Upper lobe of left lung (tissue), 6 donors: ENCODE measurements around the gene TMEM108. TPM values are rescaled to one million over a fixed set of nuclear protein-coding genes. Genes with fewer than 3 reads are reported as not detected.

Source experiments
- ATAC-seq, 2 donors: fragments of 200-7000 bp; cut with Tn5 transposase; one replicate each; pipeline ENCODE4 v1.9.1; 2022; ENCODE audit warnings: mild to moderate bottlenecking in 2 of 2, moderate library complexity in 2 of 2; ENCODE audit not compliant: low FRiP score in 2 of 2
- DNase-seq, 2 donors: peaks; one replicate each; pipeline ENCODE4 v3.0.0-alpha.2; 2019 to 2020
- H3K27ac ChIP-seq, 4 donors: fragments of 200-600 bp; sonication (generic); one replicate each; pipeline ENCODE4 v1.5.1; 2016 to 2019
- H3K27me3 ChIP-seq, 4 donors: fragments of 200-600 bp; sonication (generic); one replicate each; pipeline ENCODE4 v1.5.1; 2017 to 2019
- H3K36me3 ChIP-seq, 4 donors: fragments of 200-600 bp; sonication (generic); one replicate each; pipeline ENCODE4 v1.5.1; 2016 to 2019
- H3K4me1 ChIP-seq, 4 donors: fragments of 200-600 bp; sonication (generic); one replicate each; pipeline ENCODE4 v1.5.1; 2018 to 2019
- H3K4me3 ChIP-seq, 4 donors: fragments of 200-600 bp; sonication (generic); one replicate each; pipeline ENCODE4 v1.5.1; 2017 to 2019; ENCODE audit warnings: mild to moderate bottlenecking in 2 of 4, moderate library complexity in 1 of 4
- H3K9me3 ChIP-seq, 4 donors: fragments of 200-600 bp; sonication (generic); one replicate each; pipeline ENCODE4 v1.5.1; 2018 to 2019
- EP300 ChIP-seq, 4 donors: sonication (generic); formaldehyde crosslinking; IDR thresholded peaks; one replicate each; pipeline ENCODE4 v1.5.1; 2017; ENCODE audit warnings: antibody characterized with exemption in 4 of 4, control low read depth in 2 of 4
- POLR2A ChIP-seq, 4 donors: fragments of 450-650 bp; IDR thresholded peaks; one replicate each; pipeline ENCODE4 v1.5.1; 2016 to 2017; ENCODE audit warnings: antibody characterized with exemption in 4 of 4, mild to moderate bottlenecking in 2 of 4
- POLR2AphosphoS5 ChIP-seq, 2 donors: sonication (generic); formaldehyde crosslinking; IDR thresholded peaks; one replicate each; pipeline ENCODE4 v1.5.1; 2017; ENCODE audit warnings: antibody characterized with exemption in 2 of 2
- WGBS, 2 donors: methylation state at CpG; one replicate each; pipeline ENCODE4 v1.1.5; 2017 to 2018; 5-methylcytosine and 5-hydroxymethylcytosine counted together
- total RNA-seq, 6 donors: library from RNA; depleted of rRNA in 4 of 6; stranded (reverse); fragments of >200 nt in 4 of 6; gene quantifications; one replicate each; pipeline versions ENCODE4 v1.1.0 to v1.2.1, GENCODE V29; 2016 to 2021
- TF ChIP-seq, protein P1 (sequence below), 6 experiments: fragments of 450-650 bp in 4 of 6; fragments of 200-600 bp in 2 of 6; sonication (generic) in 2 of 6; IDR thresholded peaks; one replicate each; pipeline ENCODE4 v1.5.1; 2016 to 2019; ENCODE audit warnings: antibody characterized with exemption in 6 of 6
- donor health status: DM: no; HTN: no; CAD: no; lungs with moderate emphysema.
- donor health status: DM: no; HTN: yes; CAD: no; lungs with severe emphysema.

TMEM108 gene
- total RNA-seq, 6 donors from 2014 or later, result 3.1 to 13.0 (median 7.9) TPM

DNA sequence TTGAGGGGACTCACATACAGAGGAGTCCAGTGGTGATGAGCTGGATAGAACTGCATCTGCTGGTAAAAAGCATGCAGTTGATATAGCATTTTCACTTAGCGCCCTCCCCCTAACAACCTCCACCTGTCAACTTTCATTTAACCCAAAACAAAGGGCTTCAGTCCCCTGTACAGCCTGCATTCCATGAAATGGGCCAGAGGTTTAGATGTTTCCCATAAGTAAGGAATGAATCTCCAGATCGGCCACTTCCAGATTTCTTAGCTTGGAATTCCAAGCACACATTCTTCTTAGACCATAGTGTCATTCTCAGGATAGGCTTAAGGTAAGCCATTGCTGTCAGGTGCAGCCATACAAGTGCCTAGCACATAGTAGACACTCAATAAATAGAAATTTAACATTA lies 328.7 kb downstream of the TMEM108 start:
- Histone ChIP-seq H3K36me3 (no peaks in the 10 kb centered on the region), H3K27ac (no peak overlapping the region), H3K4me1 (no peaks in the 10 kb centered on the region), H3K4me3 (no peak overlapping the region), H3K27me3 (no peaks in the 10 kb centered on the region), H3K9me3 (no peaks in the 10 kb centered on the region)
- no peak for ATAC-seq
- no peak for DNase-seq
- 88 to 100% methylated on average over 2 of the region's 2 CpGs for WGBS, 2 donors
- TF ChIP-seq POLR2A (IDR thresholded peaks at IDR 0.05), result no peak
- no peak for TF ChIP-seq POLR2AphosphoS5 (IDR thresholded peaks at IDR 0.05)
- TF ChIP-seq, protein P1, sequence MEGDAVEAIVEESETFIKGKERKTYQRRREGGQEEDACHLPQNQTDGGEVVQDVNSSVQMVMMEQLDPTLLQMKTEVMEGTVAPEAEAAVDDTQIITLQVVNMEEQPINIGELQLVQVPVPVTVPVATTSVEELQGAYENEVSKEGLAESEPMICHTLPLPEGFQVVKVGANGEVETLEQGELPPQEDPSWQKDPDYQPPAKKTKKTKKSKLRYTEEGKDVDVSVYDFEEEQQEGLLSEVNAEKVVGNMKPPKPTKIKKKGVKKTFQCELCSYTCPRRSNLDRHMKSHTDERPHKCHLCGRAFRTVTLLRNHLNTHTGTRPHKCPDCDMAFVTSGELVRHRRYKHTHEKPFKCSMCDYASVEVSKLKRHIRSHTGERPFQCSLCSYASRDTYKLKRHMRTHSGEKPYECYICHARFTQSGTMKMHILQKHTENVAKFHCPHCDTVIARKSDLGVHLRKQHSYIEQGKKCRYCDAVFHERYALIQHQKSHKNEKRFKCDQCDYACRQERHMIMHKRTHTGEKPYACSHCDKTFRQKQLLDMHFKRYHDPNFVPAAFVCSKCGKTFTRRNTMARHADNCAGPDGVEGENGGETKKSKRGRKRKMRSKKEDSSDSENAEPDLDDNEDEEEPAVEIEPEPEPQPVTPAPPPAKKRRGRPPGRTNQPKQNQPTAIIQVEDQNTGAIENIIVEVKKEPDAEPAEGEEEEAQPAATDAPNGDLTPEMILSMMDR (IDR thresholded peaks at IDR 0.05), result no peak
- no peak for TF ChIP-seq EP300 (IDR thresholded peaks at IDR 0.05)

DNA sequence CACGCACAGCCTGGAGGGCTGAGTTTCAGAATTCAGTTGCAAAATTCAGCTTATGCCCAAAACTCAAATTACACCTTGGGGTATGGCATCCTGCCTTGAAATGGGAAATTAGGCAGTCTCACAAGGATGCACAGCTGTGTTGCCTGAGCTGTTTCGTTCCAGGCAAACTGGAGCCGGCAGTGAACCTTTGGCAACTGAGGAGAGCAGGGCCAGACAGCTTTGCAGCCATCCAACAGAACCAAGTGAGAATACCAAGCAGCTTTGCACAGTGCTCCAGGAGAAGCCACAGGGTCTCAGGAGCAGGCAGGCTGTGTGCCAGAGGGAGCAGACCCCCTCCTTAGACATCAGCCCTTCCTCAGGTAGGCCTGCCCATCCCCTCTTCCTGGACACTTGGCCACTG lies 329.2 kb downstream of the TMEM108 start:
- no peaks in the 10 kb centered on the region for H3K36me3 ChIP-seq
- WGBS, 2 donors, result 80 to 89% methylated on average over 3 of the region's 3 CpGs
- H3K27me3 ChIP-seq, result no peaks in the 10 kb centered on the region

DNA sequence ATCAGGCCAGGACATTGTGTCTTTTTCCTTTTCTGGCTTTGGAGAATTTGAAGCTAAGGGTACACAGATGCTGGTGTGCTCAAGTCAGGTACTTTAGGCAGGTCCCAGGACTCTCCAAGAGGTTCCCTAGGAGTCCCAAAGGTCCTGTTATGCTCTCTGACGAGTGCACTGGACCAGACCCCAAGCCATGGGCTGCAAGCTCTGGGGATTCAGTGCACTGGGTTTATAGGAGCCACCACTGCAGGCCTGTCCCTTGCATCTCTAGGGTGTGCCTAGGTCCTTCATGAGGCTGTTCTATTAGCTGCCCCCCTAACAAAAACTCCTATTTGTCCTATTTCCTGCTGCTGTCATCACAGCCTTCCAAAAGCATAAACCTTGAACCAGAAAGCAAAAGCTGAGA lies 329.8 kb downstream of the TMEM108 start:
- DNase-seq, result no peak
- no peaks in the 10 kb centered on the region for H3K27me3 ChIP-seq
- TF ChIP-seq EP300 (IDR thresholded peaks at IDR 0.05) (no peak), POLR2A (IDR thresholded peaks at IDR 0.05) (no peak), POLR2AphosphoS5 (IDR thresholded peaks at IDR 0.05) (no peak)
- TF ChIP-seq, protein P1 (IDR thresholded peaks at IDR 0.05), result no peak
- H3K4me3 ChIP-seq, result no peak overlapping the region
- H3K27ac ChIP-seq, result no peak overlapping the region
- H3K9me3 ChIP-seq, result no peaks in the 10 kb centered on the region
- H3K4me1 ChIP-seq, result no peaks in the 10 kb centered on the region
- no peaks in the 10 kb centered on the region for H3K36me3 ChIP-seq
- no peak for ATAC-seq
- WGBS, 2 donors, result 100% methylated on average over 1 of the region's 1 CpG; no CpG with 5 or more reads in 1 of the 2 donors

More for the DNA sequence above, 329.2 kb downstream of the TMEM108 start:
- no peak for TF ChIP-seq POLR2AphosphoS5 (IDR thresholded peaks at IDR 0.05)
- no peak for TF ChIP-seq POLR2A (IDR thresholded peaks at IDR 0.05)
- TF ChIP-seq, protein P1 (IDR thresholded peaks at IDR 0.05), result no peak
- no peak for TF ChIP-seq EP300 (IDR thresholded peaks at IDR 0.05)
- DNase-seq (no peak), ATAC-seq (no peak)
- Histone ChIP-seq H3K9me3 (no peaks in the 10 kb centered on the region), H3K27ac (no peak overlapping the region), H3K4me1 (no peaks in the 10 kb centered on the region), H3K4me3 (no peak overlapping the region)

DNA sequence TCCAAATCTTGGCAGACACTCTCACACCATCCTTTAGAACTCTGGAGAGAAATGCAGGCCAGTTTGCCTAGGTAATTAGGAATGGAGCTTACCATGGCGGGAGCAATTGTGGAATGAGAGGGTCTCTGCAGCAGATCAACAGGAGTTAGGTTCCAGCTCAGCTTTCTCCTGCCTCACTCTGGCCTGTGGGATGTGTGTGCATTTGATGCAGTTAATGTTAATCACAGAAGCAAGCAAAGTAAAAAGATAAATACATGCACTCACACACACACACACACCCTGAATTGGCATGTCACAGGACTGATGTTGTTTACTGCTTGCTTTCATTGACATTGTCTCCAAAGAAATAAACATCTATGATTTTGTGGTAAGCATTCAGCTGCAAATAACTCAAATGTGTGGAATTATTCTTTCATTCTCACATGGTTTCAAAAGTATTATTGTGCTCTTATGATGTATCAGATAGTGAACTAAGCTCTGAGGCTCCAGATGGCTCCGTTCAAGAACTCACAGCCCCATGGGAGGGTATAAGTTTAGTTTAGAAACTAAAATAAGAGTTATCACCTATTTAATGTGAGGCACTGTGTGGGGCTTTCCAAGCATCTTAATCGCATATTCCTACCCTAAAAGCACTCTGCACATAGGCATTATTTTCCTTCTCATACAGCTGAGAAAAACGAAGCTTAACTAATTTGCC lies 330.3 kb downstream of the TMEM108 start:
- no peak for ATAC-seq
- no peak for DNase-seq
- Histone ChIP-seq H3K9me3 (no peaks in the 10 kb centered on the region), H3K4me3 (no peak overlapping the region), H3K36me3 (no peaks in the 10 kb centered on the region), H3K27ac (no peak overlapping the region), H3K4me1 (no peaks in the 10 kb centered on the region), H3K27me3 (no peaks in the 10 kb centered on the region)
- no peak for TF ChIP-seq POLR2AphosphoS5 (IDR thresholded peaks at IDR 0.05)
- TF ChIP-seq EP300 (IDR thresholded peaks at IDR 0.05), result no peak
- no peak for TF ChIP-seq POLR2A (IDR thresholded peaks at IDR 0.05)
- TF ChIP-seq, protein P1 (IDR thresholded peaks at IDR 0.05), result no peak
- 77 to 78% methylated on average over 4 of the region's 4 CpGs for WGBS, 2 donors

DNA sequence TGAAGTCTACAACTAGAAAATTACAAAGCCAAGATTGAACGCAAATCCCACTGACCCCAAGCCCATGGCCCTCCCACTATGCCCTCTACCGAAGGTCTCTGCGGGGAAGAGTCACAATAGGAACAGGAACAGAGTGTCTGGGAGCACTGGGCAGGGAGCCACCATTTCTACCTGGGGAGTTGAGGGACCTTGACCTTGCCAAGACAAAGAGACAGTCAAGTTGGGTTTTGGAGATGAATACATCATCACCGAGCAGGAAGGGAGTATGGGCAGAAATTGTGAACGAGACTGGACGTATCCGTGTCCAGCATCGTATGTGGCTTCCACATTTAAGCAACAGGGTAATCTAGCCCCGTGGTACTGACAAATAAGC lies 330.9 kb downstream of the TMEM108 start:
- WGBS, 2 donors, result 87 to 92% methylated on average over 9 of the region's 9 CpGs
- no peak overlapping the region for H3K4me3 ChIP-seq
- H3K27me3 ChIP-seq, result no peaks in the 10 kb centered on the region
- no peaks in the 10 kb centered on the region for H3K36me3 ChIP-seq
- TF ChIP-seq POLR2A (IDR thresholded peaks at IDR 0.05), result no peak
- TF ChIP-seq, protein P1 (IDR thresholded peaks at IDR 0.05), result no peak
- no peak for TF ChIP-seq EP300 (IDR thresholded peaks at IDR 0.05)
- no peak for TF ChIP-seq POLR2AphosphoS5 (IDR thresholded peaks at IDR 0.05)
- H3K4me1 ChIP-seq, result no peaks in the 10 kb centered on the region
- ATAC-seq (no peak), DNase-seq (no peak)
- no peaks in the 10 kb centered on the region for H3K9me3 ChIP-seq
- H3K27ac ChIP-seq, result no peak overlapping the region
